Renal cortex interstitium (tissue), 15 donors: ENCODE data around the gene FAM76B. TPM values are rescaled to one million over a fixed set of nuclear protein-coding genes. Genes with fewer than 3 reads are reported as not detected.
"Not testable (repeated sequence)": the region's sequence is repeated elsewhere in the genome, so short reads cannot be mapped to it uniquely, and the experiment has no call there.

ENCODE experiments used
- DNase-seq, 11 donors: peaks; one replicate each; pipeline ENCODE4 v3.0.0-alpha.2; 2013; ENCODE audit warnings: low read depth in 9 of 11, low spot score in 4 of 11; ENCODE audit errors: extremely low read depth in 1 of 11
- long read RNA-seq, 16 experiments: transcript quantifications; one replicate each; lab custom pipeline, GENCODE V29; 2026
- polyA plus RNA-seq, 3 donors: library from polyadenylated mRNA; unstranded; fragments of 120-200 nt; gene quantifications; one replicate each; pipeline ENCODE4 v1.2.1, GENCODE V29; 2013; ENCODE audit not compliant: insufficient read length in 3 of 3

The FAM76B gene
- polyA plus RNA-seq = 10 to 100 TPM; 47.7 to 66.5 (median 63.0) TPM
- long read RNA-seq, donor 1, partial matches to known transcripts = 14 of 63 reads
- long read RNA-seq, donor 1, other reads (novel, unspliced or antisense) = 45 of 63 reads
- long read RNA-seq, donor 2, transcript FAM76B-201 (10 exons, 3,952 nt) = major isoform, 5 of 6 reads
- long read RNA-seq, donor 2, partial matches to known transcripts = 0 of 6 reads
- long read RNA-seq, donor 2, other reads (novel, unspliced or antisense) = 0 of 6 reads
- long read RNA-seq, donor 3, partial matches to known transcripts = 0 of 8 reads
- long read RNA-seq, donor 3, other reads (novel, unspliced or antisense) = 0 of 8 reads
- long read RNA-seq, donor 4, partial matches to known transcripts = 76 of 77 reads
- long read RNA-seq, donor 4, other reads (novel, unspliced or antisense) = 0 of 77 reads
- long read RNA-seq, donor 5 = 0 reads
- long read RNA-seq, donor 6, partial matches to known transcripts = 0 of 7 reads
- long read RNA-seq, donor 6, other reads (novel, unspliced or antisense) = 0 of 7 reads
- long read RNA-seq, donor 7, partial matches to known transcripts = 66 of 78 reads
- long read RNA-seq, donor 7, other reads (novel, unspliced or antisense) = 8 of 78 reads
- long read RNA-seq, donor 8, transcript FAM76B-201 (10 exons, 3,952 nt) = major isoform, 5 of 8 reads
- long read RNA-seq, donor 8, partial matches to known transcripts = 0 of 8 reads
- long read RNA-seq, donor 8, other reads (novel, unspliced or antisense) = 0 of 8 reads
- long read RNA-seq, donor 9, transcript FAM76B-201 (10 exons, 3,952 nt) = major isoform, 5 of 7 reads
- long read RNA-seq, donor 9, partial matches to known transcripts = 0 of 7 reads
- long read RNA-seq, donor 9, other reads (novel, unspliced or antisense) = 0 of 7 reads
- long read RNA-seq, donor 10, transcript FAM76B-201 (10 exons, 3,952 nt) = major isoform, 5 of 7 reads
- long read RNA-seq, donor 10, partial matches to known transcripts = 0 of 7 reads
- long read RNA-seq, donor 10, other reads (novel, unspliced or antisense) = 0 of 7 reads
- long read RNA-seq, donor 11, partial matches to known transcripts = 45 of 62 reads
- long read RNA-seq, donor 11, other reads (novel, unspliced or antisense) = 13 of 62 reads
- long read RNA-seq, donor 12, partial matches to known transcripts = 0 of 1 reads
- long read RNA-seq, donor 12, other reads (novel, unspliced or antisense) = 0 of 1 reads
- long read RNA-seq, donor 13 = 0 reads
- long read RNA-seq, donor 14, partial matches to known transcripts = 0 of 4 reads
- long read RNA-seq, donor 14, other reads (novel, unspliced or antisense) = 0 of 4 reads
- long read RNA-seq, donor 15, partial matches to known transcripts = 0 of 3 reads
- long read RNA-seq, donor 15, other reads (novel, unspliced or antisense) = 0 of 3 reads
- long read RNA-seq, donor 16, transcript FAM76B-201 (10 exons, 3,952 nt) = major isoform, 8 of 241 reads
- long read RNA-seq, donor 16, partial matches to known transcripts = 120 of 241 reads
- long read RNA-seq, donor 16, other reads (novel, unspliced or antisense) = 108 of 241 reads

DNA sequence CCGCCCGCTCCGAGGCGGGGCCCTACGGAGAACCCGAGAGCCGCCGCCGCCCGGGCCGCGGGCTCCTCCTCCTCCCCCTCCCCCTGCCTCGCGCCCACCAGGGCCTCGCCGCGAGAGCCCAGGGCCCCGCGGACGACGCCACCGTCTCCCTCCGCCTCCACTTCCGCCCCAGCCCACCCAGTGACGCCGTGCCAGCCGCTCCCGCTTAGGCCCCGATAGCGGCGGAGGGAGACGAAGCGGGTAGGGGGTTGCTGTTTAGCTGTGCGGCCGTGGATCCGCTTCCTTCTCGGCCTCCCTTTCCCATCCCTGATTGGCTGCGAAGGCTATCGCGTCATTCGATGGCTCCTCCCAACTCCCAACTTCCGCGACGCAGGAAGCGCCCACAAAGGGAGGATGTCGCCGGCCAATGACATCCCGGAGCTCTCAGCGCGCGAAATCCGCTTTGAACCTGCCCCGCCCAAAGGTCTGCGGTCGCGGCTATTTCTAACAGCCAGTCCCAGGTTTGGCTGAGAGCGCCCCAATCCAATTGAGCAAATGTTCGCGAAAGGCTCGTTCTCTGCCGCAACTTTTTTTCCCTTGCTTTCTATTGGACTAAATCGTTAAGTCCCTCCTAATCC is at the start of gene FAM76B:
FAM76B (minus strand) TSS at position 277 of the 617 bp plus-strand sequence. CDS start 304 bp downstream, outside the sequence.
- DNase-seq = peak; percentile 98 to 99 (median 99)

DNA sequence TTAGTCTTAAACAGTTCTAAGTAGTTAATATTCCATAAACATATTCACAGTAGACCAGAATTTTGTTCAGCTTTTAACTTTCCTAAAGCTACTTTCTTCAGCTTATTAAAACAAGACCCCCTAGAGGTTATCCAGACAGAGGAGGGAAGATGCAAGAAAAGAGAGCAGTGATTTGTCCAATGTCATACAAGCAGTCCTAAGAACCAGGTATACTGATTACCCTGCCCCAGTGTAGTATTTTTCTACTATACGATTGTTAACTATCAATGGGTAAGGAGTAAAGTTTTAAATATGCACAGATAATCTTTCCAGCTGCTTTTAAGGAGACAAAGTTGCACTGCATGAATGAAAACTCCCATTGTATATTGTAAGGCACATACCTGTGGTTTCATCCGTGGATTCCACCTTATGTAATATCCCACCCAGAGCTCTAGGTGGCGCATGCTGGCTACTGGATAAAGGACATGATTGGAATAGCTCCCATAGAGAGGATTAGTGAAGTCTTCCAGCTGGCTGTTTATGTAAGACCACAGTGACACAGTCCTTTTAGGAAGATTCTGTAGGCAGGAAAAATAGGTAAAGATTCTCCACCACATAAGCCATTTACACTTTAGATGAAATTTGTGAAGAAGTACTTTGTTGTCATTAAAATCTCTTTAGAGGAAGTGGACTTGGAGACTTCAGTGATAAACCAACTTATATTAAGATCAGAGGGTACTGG is 46.3 kb upstream of the FAM76B start:
- peak; percentile 42 to 78 (median 60) for DNase-seq

DNA sequence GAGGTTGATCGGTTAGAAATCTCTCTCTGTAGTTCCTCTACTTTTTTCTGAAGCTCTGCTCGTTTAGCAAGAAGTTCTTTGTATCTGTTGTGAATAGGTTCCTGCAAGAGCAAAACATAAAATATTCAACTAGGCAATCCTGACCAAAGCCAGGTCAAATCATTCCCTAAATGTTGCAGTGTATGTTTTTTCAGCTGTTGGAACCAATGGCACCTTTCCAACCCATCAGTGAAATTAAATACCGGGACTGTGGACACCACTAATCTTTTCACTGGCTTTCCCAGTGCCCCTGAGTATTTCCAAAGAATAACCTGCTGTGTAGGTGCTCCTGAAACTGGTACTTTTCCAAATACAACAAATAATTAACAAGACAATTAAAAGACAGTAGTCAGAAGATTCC is 45.8 kb upstream of the FAM76B start:
- no peak for DNase-seq

DNA sequence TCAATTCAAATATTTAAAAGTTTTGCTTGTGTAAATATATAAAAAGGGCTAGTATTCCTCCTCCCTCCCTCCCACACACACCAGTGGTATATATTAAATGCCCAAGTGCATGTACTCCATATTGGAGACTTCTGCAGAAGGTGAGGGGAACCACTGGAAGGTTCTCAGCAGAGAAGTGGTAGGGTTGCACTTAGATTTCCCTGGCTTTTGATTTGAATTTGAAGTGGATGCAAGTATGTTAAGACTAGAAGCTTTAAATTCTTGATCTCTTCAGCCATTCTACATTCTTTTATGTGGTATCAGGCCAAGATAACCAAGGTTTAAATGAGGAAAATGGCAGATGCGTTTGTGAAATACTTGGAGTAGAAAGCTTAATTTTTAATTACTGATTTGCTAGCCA is 43.8 kb upstream of the FAM76B start:
- DNase-seq = no peak

DNA sequence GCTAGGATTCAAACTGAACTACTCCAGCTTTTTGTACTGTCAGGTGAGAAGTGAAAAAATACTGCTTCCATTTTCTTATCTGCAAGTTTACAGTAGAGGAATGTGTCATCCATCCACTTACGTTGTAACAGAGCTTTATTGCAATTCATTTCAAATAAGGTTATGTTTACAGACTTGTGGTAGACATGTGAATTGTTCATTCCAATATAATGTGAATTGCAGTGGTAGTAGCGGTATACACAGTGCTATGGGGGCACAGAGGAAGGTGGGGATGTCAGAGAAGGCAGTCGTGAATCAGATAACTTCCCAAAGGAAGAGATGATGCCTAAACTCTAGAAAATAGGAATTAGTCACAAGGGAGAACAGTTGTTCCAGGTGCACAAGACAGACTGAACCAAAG is 43.2 kb upstream of the FAM76B start:
- DNase-seq = no peak

- DNase-seq = no peak
Measured at GRCh38 chr11:95831198-95831883, 41.8 kb upstream of the FAM76B start.

DNA sequence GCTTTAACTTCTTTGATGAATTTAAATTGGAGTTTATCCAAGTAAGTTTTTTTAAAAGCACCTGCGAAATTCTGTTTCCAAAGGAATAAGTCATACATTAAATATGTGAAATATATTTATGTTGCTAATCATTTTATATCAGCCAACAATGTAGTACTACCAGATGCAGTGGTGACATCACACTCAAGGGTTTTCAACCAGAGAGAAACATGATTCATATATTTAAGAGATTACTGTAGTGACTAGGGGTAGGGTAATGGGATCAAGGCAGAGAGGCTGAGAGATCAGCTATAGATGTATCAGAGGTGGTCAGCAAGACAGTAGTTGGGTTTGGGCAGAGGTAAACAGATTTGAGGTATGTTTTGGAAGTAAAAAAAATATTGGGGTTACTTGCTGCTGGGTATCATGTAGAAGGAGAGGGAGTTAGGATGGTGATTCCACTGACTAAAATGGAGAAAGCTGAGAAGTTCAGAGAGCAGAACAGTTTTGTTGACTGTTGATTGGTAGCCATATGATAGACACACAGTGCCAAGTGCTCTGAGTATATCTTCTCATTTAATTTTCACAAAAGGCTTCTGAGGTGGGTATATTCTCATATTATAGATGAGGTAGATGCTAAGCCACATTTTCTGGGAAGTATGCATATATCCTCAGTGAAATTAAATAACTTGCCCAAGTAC is 40.1 kb upstream of the FAM76B start:
- DNase-seq = no peak

DNA sequence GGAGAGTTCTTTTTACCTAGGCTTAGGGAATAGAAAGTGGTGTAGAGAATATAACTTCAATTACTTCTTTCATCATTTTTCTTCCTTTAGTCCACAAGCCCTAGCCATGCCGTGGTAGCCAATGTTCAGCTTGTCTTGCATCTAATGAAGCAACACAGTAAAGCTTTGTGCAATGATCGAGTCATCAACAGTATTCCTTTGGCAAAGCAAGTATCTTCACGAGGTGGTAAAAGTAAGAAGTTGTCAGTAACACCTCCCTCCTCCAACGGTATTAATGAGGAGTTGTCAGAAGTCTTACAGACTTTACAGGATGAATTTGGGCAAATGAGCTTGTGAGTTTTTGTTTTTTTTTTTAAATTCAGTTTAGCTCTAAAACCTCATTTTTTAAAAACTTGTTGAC is 38.1 kb upstream of the FAM76B start:
- no peak for DNase-seq

- no peak for DNase-seq
Measured at GRCh38 chr11:95821640-95822039, 32.1 kb upstream of the FAM76B start.

- no peak for DNase-seq
Measured at GRCh38 chr11:95816037-95816436, 26.5 kb upstream of the FAM76B start.

GRCh38 chr11:95811052-95811451 is 21.5 kb upstream of the FAM76B start:
- DNase-seq = not testable (repeated sequence)

- not testable (repeated sequence) for DNase-seq
Measured at GRCh38 chr11:95806464-95806863, 16.9 kb upstream of the FAM76B start.

DNA sequence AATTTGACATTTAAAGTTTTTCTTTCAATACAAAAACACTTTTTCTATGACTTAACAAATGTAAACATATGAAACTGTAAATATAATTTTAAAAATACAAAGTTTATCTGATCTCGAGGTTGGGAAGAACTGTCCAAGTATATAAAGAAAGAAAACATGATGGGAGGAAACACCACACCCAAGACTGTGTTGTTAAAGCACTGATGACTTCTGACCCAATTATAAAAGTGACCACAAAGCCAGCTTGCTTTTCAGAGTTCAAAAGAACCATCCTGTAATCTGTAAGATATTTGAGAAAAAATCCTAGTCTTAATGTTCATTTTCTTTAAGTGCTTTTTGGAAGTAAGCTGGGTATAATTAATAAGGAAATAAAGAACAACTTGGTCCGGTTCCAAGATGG is 16.3 kb upstream of the FAM76B start:
- no peak for DNase-seq

DNA sequence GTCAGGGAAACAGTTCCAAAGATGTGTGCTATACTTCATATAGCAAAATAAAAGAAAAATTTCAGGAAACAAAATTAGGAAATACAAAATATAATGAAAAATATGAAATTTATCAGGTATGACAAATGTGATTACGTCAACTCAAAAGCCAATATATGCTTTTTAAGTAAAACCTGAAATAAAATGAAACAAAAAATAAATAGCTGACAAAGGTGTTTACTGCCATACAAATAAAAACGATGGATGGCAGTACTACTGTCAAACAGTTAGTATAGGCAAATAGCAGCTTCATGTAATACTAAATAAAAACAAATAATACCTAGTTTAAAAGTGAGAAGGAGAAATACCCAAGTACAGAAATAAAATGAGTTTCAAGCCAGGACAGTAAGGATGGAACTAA is 14.4 kb upstream of the FAM76B start:
- DNase-seq = no peak

DNA sequence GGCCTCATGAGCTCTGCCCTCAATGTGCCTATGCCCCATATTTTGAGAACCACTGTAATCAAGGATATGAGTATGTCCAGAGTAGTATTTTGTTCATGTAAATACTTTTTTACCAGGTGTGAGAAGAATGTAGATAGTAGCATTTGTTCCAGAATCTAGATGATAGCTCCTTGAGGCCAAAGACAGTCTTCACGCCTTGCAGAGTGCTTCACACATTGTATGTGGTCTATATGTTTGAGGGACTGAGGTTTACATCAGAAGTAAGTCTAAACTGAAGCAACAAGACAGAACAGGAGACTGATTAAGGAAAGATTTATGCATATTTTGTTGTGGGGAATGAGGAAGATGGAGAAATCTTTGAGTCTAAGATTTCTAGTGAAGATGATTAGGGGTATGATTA is 13.2 kb upstream of the FAM76B start:
- no peak for DNase-seq

DNA sequence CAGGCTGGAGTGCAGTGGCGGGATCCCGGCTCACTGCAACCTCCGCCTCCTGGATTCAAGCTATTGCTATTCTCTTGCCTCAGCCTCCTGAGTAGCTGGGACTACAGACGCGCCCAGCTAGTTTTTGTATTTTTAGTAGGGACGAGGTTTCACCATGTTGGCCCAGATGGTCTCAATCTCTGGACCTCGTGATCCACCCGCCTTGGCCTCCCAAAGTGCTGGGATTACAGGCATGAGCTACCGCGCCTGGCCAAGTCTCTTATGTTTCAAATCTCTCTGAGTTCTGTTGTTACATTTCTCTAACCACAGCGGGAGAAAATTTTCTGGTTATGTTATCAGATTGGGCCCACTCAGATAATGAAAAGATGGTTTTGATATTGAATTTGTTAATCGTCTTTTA is 10.9 kb upstream of the FAM76B start:
- DNase-seq = no peak

GRCh38 chr11:95799546-95799945 is 10.0 kb upstream of the FAM76B start:
- no peak for DNase-seq
